DND-41 (cell line): ENCODE results near the gene ACTN1.

Experiments used
- ATAC-seq: fragments of 200-7000 bp; cut with Tn5 transposase; 3 replicates; pipeline ENCODE4 v1.9.1; 2021; ENCODE audit warnings: low read depth; ENCODE audit not compliant: insufficient read depth
- DNase-seq: peaks from one replicate; pipeline ENCODE4 v3.0.0-alpha.2; 2020
- H2AFZ ChIP-seq: 2 replicates; pipeline ENCODE4 v1.6.0; 2012; ENCODE audit warnings: low read depth, low read length
- H3K27ac ChIP-seq: 2 replicates; pipeline ENCODE4 v1.5.1; 2012; ENCODE audit warnings: low read length, inconsistent platforms
- H3K27me3 ChIP-seq: fragments of 200-600 bp; sonication (generic); 2 replicates; pipeline ENCODE4 v1.6.0; 2012; ENCODE audit warnings: low read length, mild to moderate bottlenecking, inconsistent platforms; ENCODE audit not compliant: insufficient read depth, poor library complexity
- H3K36me3 ChIP-seq: 2 replicates; pipeline ENCODE4 v1.5.1; 2012; ENCODE audit warnings: low read length, inconsistent platforms; ENCODE audit not compliant: insufficient read depth
- H3K4me1 ChIP-seq: 2 replicates; pipeline ENCODE4 v1.5.1; 2012; ENCODE audit warnings: mild to moderate bottlenecking, low read length; ENCODE audit not compliant: insufficient read depth
- H3K4me2 ChIP-seq: 2 replicates; pipeline ENCODE4 v1.6.0; 2012; ENCODE audit warnings: mild to moderate bottlenecking, moderate library complexity, low read length, inconsistent platforms; ENCODE audit not compliant: insufficient read depth
- H3K4me3 ChIP-seq, 2 experiments: fragments of 200-600 bp in 1 of 2; shearing (Covaris generic) in 1 of 2; 2 replicates each; pipeline ENCODE4 v1.5.1; 2012 to 2016; ENCODE audit warnings: inconsistent platforms in 2 of 2, low read length in 2 of 2, mild to moderate bottlenecking in 2 of 2, low read depth in 1 of 2, moderate library complexity in 1 of 2
- H3K79me2 ChIP-seq: 2 replicates; pipeline ENCODE4 v1.6.0; 2012; ENCODE audit warnings: low read length, inconsistent platforms; ENCODE audit not compliant: insufficient read depth
- H3K9ac ChIP-seq: 2 replicates; pipeline ENCODE4 v1.6.0; 2012; ENCODE audit warnings: low read depth, mild to moderate bottlenecking, inconsistent platforms, low read length, moderate library complexity
- H3K9me3 ChIP-seq: 2 replicates; pipeline ENCODE4 v1.5.1; 2012; ENCODE audit warnings: low read length, moderate library complexity, mild to moderate bottlenecking, inconsistent platforms; ENCODE audit not compliant: insufficient read depth, severe bottlenecking
- H4K20me1 ChIP-seq: 2 replicates; pipeline ENCODE4 v1.6.0; 2012; ENCODE audit warnings: low read length; ENCODE audit not compliant: insufficient read depth
- EZH2 ChIP-seq: IDR thresholded peaks from 3 replicates; pipeline ENCODE4 v1.6.1; 2012; ENCODE audit warnings: borderline replicate concordance, low read depth, mild to moderate bottlenecking, moderate library complexity, low read length, inconsistent platforms; ENCODE audit not compliant: severe bottlenecking
- TF ChIP-seq, protein P1 (sequence below): IDR thresholded peaks from 2 replicates; pipeline ENCODE4 v1.5.1; 2012; ENCODE audit warnings: borderline replicate concordance, low read length, moderate library complexity, mild to moderate bottlenecking; ENCODE audit not compliant: poor library complexity, severe bottlenecking; ENCODE audit errors: extremely low read depth

ACTN1 gene

DNA sequence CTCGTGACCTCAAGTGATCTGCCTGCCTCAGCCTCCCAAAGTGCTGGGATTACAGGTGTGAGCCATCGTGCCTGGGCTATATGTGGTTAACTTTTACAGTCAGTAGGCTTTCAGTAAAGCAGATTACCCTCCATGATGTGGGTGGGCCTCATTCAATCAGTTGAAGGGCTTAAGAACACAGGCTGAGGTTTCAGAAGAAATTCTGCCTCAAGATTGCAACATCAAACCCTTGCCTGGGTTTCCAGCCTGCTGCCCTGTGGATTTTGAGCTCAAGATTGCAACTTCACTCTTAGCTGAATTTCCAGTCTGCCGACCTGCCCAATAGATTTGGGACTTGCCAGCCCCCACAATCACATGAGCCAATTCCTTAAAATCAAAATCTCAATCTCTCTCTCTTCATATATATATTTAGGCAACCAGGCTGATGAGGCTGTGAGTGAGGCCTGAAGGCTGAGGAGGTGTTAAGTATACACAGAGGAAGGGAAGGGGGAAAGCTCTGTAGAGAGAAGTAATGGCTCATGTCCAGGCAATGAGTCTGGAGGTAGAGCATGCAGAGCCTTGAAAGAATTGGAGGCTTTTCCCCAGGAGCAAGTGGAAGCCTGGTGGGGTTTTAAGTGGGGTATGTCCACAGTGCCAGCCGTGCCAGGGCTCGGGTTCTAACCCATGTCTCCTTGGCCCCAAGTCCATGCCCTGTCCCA is 33.3 kb upstream of the ACTN1 start:
- H3K9me3 ChIP-seq, result no peaks in the 10 kb centered on the region
- H3K27me3 ChIP-seq, result no peaks in the 10 kb centered on the region
- no peaks in the 10 kb centered on the region for H3K4me1 ChIP-seq
- no peak overlapping the region for H3K4me3 ChIP-seq
- H3K27ac ChIP-seq, result no peak overlapping the region
- H4K20me1 ChIP-seq, result no peaks in the 10 kb centered on the region
- DNase-seq (no peak), ATAC-seq (no peak)
- H3K79me2 ChIP-seq, result no peaks in the 10 kb centered on the region
- TF ChIP-seq, protein P1, sequence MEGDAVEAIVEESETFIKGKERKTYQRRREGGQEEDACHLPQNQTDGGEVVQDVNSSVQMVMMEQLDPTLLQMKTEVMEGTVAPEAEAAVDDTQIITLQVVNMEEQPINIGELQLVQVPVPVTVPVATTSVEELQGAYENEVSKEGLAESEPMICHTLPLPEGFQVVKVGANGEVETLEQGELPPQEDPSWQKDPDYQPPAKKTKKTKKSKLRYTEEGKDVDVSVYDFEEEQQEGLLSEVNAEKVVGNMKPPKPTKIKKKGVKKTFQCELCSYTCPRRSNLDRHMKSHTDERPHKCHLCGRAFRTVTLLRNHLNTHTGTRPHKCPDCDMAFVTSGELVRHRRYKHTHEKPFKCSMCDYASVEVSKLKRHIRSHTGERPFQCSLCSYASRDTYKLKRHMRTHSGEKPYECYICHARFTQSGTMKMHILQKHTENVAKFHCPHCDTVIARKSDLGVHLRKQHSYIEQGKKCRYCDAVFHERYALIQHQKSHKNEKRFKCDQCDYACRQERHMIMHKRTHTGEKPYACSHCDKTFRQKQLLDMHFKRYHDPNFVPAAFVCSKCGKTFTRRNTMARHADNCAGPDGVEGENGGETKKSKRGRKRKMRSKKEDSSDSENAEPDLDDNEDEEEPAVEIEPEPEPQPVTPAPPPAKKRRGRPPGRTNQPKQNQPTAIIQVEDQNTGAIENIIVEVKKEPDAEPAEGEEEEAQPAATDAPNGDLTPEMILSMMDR, result no peak
- no peak for TF ChIP-seq EZH2
- H3K4me2 ChIP-seq, result no peak overlapping the region
- H3K9ac ChIP-seq, result no peak overlapping the region
- no peak overlapping the region for H2AFZ ChIP-seq
- H3K36me3 ChIP-seq, result no peaks in the 10 kb centered on the region

DNA sequence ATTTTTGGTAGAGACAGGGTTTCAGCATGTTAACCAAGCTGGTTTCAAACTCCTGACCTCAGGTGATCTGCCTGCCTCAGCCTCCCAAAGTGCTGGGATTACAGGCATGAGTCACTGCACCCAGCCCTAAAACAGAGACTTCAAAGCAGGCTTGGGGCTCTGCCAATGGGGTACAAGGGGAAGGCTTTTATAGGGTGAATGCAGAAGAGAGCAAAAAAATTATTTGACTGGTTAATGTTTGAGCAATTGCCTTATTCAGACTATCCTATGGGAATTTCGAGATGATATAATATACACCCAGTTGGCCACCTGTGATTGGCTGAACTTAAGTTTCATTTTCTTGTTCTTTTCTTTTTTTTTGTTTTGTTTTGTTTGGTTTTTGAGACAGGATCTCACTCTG is 31.5 kb upstream of the ACTN1 start:
- H4K20me1 ChIP-seq, result no peaks in the 10 kb centered on the region
- H2AFZ ChIP-seq, result no peak overlapping the region
- no peak overlapping the region for H3K4me3 ChIP-seq
- H3K9me3 ChIP-seq, result no peaks in the 10 kb centered on the region
- H3K4me1 ChIP-seq, result no peaks in the 10 kb centered on the region
- H3K4me2 ChIP-seq, result no peak overlapping the region
- no peaks in the 10 kb centered on the region for H3K79me2 ChIP-seq
- no peaks in the 10 kb centered on the region for H3K27me3 ChIP-seq
- DNase-seq (no peak), ATAC-seq (no peak)
- no peak overlapping the region for H3K27ac ChIP-seq
- no peak overlapping the region for H3K9ac ChIP-seq
- TF ChIP-seq, protein P1, result no peak
- TF ChIP-seq EZH2, result no peak
- no peaks in the 10 kb centered on the region for H3K36me3 ChIP-seq

DNA sequence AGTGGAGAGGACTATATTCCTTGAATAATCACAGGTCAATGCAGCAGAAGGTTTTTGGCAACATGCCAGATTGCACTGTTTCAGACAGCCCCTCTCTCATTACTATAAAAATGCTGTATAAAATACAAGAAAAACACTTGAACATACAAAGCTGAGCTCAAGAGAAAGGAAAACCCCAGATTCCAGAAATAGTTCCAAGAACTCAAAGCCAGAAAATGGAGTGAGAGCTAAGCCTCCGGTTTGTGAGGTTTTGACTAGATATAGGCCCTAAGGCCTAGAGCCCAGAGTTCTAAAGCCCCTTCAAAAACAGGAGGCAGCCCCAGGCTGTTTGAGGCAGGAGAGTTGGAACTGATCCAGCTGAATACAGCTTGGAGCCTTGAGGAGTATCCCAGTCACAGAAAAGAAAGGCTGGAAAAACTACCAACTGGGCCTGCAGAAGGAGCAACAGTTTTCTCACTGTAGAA is 29.4 kb upstream of the ACTN1 start:
- DNase-seq (no peak), ATAC-seq (no peak)
- Histone ChIP-seq H3K4me3 (no peak overlapping the region), H3K79me2 (no peaks in the 10 kb centered on the region), H3K36me3 (no peaks in the 10 kb centered on the region), H3K27ac (no peak overlapping the region), H3K9me3 (no peaks in the 10 kb centered on the region), H3K9ac (no peak overlapping the region), H3K27me3 (peaks cover 4% of the 10 kb centered on the region), H3K4me1 (no peaks in the 10 kb centered on the region), H3K4me2 (no peak overlapping the region), H2AFZ (no peak overlapping the region), H4K20me1 (no peaks in the 10 kb centered on the region)
- TF ChIP-seq, protein P1, result no peak
- no peak for TF ChIP-seq EZH2
